GM21825 (cell line): Measurements from ENCODE around the gene DCTN3.

Experiments
- ATAC-seq: cut with Tn5 transposase; IDR thresholded peaks from one replicate; pipeline ENCODE4 v1.9.1; 2021; ENCODE audit warnings: mild to moderate bottlenecking, moderate library complexity; ENCODE audit not compliant: unreplicated experiment

Gene DCTN3

GRCh38 chr9:34575241-34575640 is 45.1 kb downstream of the DCTN3 start:
- ATAC-seq, result no peak

DNA sequence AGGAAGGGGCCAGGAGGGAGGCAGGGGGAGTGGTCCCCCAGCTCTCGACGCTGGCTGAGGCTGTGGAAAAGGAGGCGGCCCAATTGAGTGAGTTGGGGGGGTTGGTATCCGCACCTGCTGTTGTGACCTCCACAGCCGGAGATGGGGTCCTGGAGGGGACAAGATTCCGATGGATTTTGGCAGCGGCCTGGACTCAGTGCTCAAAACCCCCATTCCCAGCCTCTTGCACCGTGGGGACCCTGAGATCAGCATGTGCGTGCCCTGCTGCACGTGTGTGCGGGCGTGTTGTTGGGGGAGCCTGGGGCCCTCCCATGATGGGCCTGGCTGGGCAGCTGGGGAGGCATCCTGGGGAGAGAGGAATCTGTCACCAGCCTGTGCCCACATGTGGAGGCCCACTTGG is 45.7 kb downstream of the DCTN3 start:
- no peak for ATAC-seq

DNA sequence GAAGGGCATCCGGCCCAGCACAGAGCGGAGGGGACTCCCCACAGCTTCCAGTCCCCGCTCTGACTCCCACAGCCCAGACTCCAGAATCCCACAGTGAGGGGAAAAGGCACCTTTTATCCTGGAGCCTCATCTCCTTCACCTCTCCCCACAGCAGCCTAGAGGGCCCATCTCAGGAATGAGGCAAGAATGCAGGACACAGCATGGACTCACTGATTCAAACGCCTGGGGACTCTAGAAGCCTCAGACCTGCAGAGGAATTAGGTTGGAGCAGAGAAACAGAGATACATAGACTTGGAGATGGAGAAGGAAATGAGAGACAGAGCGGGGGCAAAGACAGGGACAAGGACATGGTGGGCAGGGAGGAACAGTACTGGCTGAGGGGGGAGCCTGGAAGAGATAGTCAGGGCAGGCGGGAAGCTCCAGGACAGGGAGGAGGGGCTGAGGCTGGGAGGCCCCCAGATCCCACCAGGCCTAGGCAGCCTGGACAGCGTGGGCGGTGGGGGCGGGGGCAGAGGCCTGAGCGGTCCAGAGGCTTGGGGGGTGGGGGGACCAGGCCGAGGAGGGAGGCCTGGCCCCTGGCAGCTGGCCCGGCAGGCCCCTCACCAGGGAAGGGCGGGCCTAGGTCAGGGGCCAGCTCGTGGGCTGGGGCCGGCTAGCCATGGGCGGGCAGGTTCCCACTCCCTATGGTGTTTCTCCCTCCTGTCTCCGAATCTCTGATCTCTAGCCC is 46.5 kb downstream of the DCTN3 start:
- ATAC-seq, result no peak

GRCh38 chr9:34572628-34573027 is 47.7 kb downstream of the DCTN3 start:
- ATAC-seq, result no peak

GRCh38 chr9:34572092-34572491 is 48.2 kb downstream of the DCTN3 start:
- no peak for ATAC-seq

DNA sequence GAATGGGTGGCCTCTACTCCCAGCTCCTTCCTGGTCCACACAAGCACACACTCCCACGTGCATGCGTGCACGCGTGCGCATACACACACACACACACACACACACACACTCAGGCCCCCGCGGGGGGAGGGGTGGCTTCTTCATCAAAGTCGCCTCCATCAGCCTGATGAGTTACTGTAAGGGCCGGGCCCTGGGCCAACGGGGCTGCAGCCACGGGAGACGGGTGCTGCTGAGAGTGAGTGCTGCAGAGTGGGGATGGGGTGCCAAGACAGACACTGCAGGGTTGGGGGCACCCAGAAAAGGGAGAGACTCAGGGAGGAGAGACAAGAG is 48.8 kb downstream of the DCTN3 start:
- ATAC-seq, result no peak

DNA sequence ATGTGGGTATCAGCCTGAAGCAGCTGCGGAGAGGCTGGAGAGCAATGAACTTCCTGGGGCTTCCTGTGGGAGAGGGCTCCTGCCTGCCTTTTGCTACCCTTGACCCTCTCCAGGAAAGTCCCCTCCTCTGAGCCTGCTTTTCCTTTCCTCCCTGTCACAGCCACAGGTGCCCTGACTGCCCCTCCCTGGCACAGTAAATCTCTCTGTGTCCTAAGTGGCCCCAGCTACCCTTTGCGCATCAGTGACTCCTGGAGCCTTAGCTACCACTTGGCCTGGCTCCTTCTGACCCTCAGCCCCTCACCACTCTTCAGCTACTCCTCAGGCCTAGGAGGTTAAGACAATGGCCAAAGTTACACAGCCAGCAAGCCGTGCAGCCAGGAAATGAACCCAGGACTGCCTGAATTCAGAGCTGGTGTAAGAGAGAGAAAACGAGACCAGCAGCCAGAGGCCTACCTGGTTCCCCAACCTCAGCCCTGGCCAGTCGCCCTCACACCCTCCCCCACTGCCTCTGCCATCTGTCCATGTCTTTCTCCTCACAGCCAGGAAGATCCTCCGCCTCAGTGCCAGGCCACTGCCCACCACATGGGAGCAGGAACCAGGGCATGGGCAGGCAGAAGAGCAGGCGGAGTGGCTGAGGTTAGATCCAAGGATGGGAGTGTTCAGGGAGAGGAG is 49.4 kb downstream of the DCTN3 start:
- ATAC-seq, result no peak

GRCh38 chr9:34570376-34570775 is 49.9 kb downstream of the DCTN3 start:
- no peak for ATAC-seq

GRCh38 chr9:34568774-34569173 is 51.5 kb downstream of the DCTN3 start:
- no peak for ATAC-seq

DNA sequence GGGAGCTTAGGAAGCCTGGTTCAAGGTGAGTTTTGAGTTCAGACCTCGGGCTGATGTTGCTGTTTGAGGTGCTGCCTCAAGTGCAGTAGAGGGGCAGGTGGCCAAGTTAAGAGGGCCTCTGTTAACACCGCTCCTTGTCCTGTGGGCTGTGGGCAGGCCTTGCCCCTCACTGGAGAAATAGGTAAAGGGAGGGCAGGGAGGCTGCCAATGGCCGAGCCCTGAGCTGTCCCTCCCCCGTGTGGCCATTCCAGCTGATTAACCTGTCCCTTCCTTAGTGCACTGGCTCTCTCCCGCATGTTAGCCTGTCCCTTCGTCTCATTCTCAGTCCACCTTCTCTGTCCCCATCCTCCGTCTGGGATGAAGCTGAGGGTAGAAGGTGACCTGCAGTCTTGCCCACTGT is 52.2 kb downstream of the DCTN3 start:
- no peak for ATAC-seq

- no peak for ATAC-seq
Observed at GRCh38 chr9:34566972-34567371, 53.3 kb downstream of the DCTN3 start.

DNA sequence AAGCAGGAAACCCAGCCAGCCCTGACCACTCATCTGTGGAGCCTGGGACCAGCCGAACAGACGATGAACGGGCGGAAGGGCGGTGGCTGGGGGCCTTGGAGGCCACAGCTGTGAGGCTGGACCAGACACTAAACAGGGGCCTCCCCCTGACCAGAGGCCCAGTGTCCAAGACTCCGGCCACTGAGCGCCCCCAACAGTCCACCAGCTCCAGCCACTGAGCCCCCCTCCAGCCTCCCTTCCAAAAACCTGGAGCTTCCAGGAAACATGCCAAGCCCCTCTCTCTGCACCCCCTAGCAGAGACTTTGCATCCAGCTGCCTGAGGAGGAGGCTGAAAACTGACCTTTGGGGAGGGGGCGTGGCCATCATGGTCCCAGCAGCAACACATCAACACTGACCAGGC is 54.0 kb downstream of the DCTN3 start:
- ATAC-seq, result no peak

DNA sequence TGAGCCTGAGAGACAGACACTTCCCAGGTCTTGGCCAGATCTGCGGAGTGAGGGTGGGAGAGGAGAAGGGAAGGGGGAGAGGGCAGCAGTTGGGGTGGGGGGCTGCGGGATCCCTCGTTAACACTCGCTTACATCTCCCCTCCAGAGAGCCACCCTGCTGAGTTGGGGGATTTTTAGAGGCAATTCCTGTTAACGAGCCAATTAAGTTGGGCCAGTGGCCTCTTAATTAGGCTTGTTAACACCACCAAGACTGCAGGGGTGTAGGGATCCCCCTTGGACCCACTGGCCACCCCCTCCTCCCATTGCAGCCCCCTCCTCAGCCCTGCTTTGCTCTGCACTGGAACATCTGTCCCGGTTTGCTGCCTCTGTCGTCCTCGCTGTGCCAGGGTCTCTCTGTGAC is 54.4 kb downstream of the DCTN3 start:
- ATAC-seq, result no peak

DNA sequence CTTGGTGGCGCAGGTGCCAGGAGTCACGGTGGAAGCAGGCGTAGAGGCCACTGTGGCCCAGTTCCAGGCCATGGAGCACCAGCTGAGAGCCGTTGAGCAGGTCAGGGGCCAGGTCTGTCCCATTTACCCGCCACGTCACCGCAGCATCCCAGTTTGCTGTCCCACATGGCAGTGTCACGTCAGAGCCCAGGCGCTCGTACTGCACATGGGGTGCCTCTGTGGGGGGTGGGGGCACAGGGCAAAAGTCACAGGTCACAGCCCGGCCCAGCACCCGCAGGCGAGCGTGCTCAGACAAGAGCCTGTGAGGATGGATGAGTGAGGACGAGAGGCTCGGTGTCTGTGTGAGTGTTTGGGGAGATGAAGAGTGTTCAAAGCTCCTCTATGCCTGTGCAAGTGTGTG is 55.7 kb downstream of the DCTN3 start:
- ATAC-seq, result no peak
